GM21529 (cell line): ENCODE results near the gene KRTAP5-6.

Source experiments
- ATAC-seq: cut with Tn5 transposase; IDR thresholded peaks from one replicate; pipeline ENCODE4 v1.9.1; 2021; ENCODE audit not compliant: unreplicated experiment

KRTAP5-6 gene

GRCh38 chr11:1732418-1733008 is 35.5 kb downstream of the KRTAP5-6 start:
- ATAC-seq = no peak

- no peak for ATAC-seq
Measured at GRCh38 chr11:1733009-1733715, 36.2 kb downstream of the KRTAP5-6 start.

GRCh38 chr11:1733716-1734640 is 37.0 kb downstream of the KRTAP5-6 start:
- ATAC-seq = no peak

- no peak for ATAC-seq
Measured at GRCh38 chr11:1734641-1735081, 37.7 kb downstream of the KRTAP5-6 start.

- no peak for ATAC-seq
Measured at GRCh38 chr11:1735271-1735670, 38.3 kb downstream of the KRTAP5-6 start.

- ATAC-seq = no peak
Measured at GRCh38 chr11:1736447-1736992, 39.5 kb downstream of the KRTAP5-6 start.

GRCh38 chr11:1737080-1737757 is 40.2 kb downstream of the KRTAP5-6 start:
- no peak for ATAC-seq

GRCh38 chr11:1738380-1738779 is 41.4 kb downstream of the KRTAP5-6 start:
- ATAC-seq = no peak

- ATAC-seq = no peak
Measured at GRCh38 chr11:1739576-1739975, 42.6 kb downstream of the KRTAP5-6 start.

GRCh38 chr11:1740786-1741530 is 44.0 kb downstream of the KRTAP5-6 start:
- ATAC-seq = no peak

- no peak for ATAC-seq
Measured at GRCh38 chr11:1741741-1742140, 44.7 kb downstream of the KRTAP5-6 start.

- ATAC-seq = no peak
Measured at GRCh38 chr11:1742371-1742770, 45.4 kb downstream of the KRTAP5-6 start.

- no peak for ATAC-seq
Measured at GRCh38 chr11:1742869-1743584, 46.0 kb downstream of the KRTAP5-6 start.

GRCh38 chr11:1743585-1744136 is 46.7 kb downstream of the KRTAP5-6 start:
- no peak for ATAC-seq

GRCh38 chr11:1744137-1744886 is 47.3 kb downstream of the KRTAP5-6 start:
- ATAC-seq = no peak

- ATAC-seq = no peak
Measured at GRCh38 chr11:1744891-1745700, 48.1 kb downstream of the KRTAP5-6 start.

- ATAC-seq = no peak
Measured at GRCh38 chr11:1745701-1746320, 48.8 kb downstream of the KRTAP5-6 start.
